HG03196 (cell line): ENCODE measurements around the gene LRP1B.

Experiments
- ATAC-seq: cut with Tn5 transposase; IDR thresholded peaks from one replicate; pipeline ENCODE4 v1.9.1; 2021; ENCODE audit not compliant: unreplicated experiment

LRP1B gene

DNA sequence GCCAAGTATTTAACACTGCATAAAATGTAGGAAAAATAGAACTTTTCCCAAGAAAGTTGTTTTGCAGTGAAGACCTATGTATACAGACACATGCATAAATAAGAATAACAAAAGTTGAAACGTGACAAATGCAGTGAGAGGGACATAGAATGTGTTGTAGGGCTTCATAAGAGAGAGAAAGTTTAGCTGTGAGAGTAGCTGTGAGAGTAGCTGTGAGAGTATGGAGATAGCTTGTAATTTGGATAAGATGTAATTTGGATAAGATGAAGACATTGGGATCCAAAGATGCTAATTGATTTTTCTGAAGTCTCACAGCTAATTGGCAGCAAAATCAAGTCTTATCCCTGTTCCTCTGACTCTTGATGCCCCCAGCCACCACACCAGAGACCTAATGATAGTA, 170.9 kb downstream of the LRP1B start:
- ATAC-seq: no peak

DNA sequence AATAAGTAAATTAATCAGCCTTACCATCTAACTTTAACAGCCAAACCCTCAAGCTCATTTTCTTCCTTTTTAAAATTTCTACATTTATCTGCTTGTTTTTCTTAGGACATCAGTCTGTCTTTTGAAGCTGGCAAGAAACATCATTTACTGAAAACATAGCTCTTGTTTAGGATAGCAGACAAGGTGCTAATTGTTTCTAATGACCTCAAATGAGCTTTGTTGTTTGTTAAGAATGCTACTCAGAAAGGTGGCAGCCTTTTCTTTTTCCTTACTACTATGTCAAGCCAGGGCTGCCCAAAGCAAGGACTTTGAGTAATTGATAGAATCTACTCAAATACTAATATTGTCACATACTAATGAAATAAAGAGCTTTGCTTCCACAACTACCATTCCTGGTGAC, 171.8 kb downstream of the LRP1B start:
- ATAC-seq: no peak

DNA sequence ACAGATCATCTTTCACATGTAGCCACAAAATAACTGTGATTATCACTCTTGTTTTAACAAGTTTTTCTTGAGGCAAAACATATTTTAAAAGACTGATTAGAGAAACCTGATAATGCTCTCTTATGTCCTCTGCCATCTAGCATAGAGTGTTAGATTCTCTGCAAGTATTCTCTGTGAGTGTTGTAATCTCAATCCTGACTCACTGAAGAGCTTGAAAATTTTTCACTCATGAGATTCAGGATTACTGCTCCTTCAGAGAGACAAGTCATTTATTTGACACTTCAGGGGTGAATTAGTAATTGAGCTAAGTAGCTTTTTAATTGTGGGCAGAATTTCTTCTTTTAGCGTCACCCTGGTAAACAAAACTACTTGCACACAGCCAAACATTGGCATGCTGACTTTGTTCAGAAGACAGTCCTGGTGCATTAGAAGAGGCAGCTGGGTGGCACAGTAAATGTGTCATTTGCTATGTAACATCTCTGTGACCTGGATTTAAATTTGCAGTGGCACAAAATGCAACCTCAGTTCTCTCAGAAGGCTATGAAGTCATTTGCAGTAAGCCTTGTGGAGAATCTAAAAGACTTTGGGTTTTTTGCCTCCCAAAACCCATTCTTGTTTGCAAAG, 172.9 kb downstream of the LRP1B start:
- no peak for ATAC-seq

DNA sequence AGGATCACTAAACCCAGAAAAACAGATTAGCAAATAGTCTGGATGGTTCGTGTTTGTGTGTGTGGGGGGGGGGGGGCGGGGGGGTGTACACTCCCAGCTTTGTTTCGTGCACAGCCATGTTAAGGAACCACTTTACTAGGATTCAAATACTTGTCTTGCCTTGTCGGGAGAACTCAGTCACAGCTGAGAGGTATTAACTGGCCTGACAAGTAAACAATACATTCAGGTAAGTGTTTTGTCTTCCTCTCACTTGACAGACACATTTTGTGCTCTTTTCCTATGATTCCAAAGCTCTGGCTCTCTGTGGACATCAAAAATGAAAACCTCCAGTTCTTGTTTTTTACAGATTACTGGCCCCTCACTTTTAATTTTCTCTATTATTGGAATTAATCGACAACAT, 173.5 kb downstream of the LRP1B start:
- no peak for ATAC-seq

DNA sequence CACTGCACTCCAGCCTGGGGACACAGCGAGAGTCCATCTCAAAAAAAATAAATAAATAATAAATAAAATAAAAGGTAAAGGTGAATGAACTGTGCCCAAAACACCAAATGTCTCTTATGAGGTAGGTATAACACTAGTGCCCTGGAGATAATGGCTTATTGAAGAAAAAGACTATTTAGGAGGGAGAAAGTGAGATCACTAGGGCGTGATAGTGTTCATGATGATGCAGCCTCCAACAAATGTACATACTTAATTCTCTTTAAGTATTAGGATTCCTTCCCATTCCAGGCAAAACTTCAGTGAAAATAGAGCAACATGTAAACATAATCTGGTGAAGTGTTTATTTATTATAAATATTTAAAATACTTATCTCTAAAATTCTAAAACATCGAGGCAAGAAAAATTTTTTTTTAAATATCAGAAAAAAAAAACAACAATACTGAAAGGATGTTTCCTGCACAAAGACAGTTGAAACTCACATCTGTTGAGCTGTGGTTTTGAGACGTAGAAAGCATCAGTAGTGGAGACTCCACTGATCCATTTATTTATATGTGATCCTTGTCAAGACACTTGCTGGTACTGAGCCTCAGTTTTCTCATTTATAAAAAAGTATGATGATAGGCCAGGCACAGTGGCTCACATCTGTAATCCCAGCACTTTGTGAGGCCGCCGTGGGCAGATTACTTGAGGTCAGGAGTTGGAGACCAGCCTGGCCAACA, 183.3 kb downstream of the LRP1B start:
- ATAC-seq: no peak

DNA sequence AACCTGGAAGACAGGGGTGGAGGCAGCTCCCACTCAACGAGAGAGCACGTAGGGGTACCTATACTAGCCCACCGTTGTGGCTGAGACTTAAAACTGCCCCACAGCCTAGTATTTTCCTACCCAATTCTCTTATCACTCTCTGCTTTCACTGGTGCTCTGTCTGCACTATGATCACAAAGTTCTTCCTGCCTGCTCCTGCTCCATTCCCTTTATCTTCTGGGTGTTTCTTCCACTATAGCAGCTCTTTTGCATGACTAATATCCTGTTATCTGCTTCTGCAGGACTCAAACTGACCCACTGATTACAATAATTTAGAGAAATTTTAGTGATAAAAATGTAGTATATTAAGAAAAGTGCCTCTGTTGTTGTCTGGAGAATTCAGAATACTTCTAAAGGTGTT, 184.8 kb downstream of the LRP1B start:
- no peak for ATAC-seq

DNA sequence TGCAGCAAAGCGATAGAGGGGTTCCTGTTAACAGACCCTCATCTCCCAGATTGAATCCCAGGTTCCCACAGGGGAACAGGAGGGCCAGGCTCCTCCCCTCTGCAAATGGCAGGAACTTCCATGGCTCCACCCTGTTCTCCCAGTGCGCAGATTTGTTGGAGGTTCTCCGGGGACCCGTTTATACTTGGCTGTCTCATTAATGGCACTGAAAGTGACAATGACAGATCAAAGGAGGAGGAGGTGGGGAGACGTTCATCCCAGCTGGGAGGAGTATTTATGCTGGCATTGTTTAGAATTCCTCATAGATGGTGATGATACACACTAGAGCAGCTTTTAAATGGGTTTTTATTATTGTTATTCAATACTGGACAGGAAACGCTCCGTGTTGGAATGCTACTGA, 186.9 kb downstream of the LRP1B start:
- no peak for ATAC-seq

DNA sequence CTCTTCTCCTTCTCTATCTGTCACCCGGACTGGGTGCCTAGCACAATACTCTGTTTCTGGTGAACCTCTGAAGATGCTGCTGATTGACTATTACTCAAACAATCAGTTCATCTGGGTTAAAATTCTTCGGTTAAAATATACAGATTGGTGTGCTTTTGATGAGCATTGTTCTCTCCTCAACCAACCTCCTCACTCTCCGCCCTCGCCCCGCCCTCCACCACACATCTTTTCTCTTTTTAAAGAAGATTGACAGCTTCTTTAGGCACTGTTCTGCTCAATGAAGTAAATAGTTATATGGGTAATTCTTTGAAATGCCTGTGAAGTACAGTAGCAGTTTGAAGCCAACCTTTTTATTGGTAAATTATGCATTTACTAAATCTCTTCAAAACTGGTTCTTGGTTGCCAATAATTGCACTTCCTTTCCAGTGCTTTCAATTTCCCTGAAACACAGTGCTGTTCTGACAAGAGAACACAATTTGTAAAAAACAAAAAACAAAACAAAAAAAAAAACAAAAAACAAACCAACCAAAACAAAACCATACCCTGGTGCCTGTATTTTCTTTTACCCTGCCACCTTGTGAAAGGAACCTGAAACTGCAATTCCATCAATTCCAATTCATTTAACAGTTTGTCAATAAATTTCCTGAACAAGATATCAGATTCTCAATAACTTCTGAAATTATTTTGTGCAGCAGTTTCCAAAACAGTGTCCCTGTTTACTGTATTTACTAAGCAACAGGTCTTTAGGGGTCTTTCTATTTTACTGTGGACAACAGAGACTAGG, 188.6 kb downstream of the LRP1B start:
- ATAC-seq: no peak

DNA sequence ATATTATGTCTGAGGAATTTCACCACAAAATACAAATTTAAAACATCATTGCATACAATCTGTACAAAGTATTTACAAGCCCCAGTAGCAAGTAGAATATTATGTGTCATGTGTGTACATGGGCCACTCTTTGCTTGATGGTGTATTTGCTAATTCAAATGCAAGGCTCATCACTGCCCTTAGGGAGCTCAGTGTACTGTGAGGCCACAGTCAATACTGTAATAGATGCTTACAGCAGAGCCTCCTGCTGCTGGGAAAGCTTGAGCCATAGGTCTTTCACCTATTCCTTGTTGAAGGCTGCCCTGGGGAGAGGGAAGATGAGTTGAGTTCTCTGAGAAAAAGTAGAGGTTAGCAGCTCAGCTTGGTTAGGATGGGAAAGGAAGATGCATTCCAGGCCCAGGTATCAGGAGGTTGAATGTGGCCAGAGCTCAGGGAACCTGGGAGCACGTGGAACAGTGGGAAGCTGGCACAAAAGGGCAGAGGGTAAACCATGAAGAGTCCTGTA, 189.6 kb downstream of the LRP1B start:
- ATAC-seq: no peak

DNA sequence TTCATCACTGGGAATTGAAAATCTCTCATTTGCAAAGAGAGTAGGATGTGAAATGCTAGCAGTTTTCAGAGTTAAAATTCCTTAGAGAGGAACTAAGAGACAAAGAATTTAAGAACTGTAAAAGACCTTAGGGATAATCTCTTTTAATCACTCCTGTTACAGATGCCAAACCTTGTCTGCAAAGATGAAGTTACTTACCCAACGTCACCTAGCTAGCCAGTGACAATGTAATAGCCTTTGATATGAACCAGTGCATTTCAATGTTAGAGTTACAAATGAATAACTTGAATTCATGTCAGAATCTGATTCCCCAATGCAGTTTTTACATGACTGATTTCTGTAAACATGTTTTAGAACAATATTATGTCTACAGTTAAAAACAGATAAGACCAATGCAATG, 190.1 kb downstream of the LRP1B start:
- ATAC-seq: no peak

DNA sequence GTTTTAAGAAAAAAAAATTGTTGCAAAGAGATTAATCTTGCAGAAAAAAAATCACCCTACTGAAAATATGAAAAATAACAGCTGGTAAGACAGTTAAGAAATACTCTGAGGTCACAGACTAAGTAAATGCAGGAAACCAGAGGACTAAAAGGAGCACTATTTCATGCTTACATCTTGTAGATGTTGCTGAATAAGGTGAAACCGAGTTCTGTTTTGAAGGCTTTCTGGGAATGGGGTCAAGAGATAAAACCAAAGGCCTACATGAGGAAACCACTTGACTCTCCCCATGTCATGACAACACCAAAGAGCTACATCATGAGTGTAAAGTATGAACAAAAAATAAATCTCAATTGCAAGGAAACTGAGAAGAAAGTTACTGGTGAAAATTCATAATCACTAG, 197.6 kb downstream of the LRP1B start:
- ATAC-seq: no peak

DNA sequence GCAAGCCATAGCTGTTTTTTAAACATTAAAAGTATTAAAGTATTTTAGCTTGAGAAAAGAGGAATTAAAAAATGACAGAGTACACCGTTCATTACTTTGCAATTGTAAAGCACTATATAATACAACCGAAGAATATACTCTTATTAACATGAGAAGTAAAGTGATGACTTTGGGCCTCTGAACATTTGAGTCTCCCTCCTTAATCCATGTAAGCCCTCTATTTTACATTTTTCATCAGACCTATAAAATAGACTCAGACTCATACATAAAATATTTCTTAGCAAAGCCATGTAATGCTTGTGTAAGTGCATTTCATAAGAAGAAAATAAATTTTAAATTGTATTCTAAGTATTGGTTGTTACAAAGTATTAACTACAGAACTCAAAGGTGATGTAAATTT, 198.6 kb downstream of the LRP1B start:
- no peak for ATAC-seq

DNA sequence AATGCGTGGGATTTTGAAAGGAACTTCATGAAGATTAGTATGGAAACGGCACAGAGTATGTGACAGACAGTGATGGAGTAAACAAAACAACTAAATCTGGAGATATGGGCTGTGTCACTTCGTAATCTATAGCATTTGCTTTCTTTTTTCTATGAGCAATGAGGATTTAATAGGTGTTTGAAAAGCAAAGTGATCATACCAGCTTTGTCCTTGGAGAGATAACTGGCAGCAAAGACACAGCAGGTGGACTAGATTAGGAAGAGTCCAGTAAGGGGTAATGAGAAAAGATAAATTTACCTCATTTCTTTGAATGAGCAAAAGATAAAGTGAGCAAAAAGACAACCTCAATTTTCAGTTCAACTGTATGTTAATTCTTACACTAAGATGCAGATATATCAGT, 199.0 kb downstream of the LRP1B start:
- ATAC-seq: no peak

DNA sequence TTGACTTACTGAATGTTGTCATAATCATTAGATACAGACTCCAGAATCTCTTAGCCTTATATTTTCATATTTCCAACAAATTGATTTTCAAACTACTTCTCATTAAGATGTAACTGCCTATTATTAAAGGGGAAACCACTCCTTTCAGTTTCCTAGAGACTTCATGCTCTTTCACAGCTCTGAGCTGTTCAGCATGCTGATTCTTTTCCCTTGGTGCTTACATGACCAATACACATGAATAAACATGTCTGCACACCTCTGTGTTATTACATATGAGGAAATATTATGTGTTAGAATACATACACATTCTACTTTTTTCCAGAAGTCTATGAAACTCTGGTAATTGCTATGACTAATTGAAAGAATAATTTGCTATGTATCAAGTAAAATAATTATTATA, 200.0 kb downstream of the LRP1B start:
- ATAC-seq: no peak

DNA sequence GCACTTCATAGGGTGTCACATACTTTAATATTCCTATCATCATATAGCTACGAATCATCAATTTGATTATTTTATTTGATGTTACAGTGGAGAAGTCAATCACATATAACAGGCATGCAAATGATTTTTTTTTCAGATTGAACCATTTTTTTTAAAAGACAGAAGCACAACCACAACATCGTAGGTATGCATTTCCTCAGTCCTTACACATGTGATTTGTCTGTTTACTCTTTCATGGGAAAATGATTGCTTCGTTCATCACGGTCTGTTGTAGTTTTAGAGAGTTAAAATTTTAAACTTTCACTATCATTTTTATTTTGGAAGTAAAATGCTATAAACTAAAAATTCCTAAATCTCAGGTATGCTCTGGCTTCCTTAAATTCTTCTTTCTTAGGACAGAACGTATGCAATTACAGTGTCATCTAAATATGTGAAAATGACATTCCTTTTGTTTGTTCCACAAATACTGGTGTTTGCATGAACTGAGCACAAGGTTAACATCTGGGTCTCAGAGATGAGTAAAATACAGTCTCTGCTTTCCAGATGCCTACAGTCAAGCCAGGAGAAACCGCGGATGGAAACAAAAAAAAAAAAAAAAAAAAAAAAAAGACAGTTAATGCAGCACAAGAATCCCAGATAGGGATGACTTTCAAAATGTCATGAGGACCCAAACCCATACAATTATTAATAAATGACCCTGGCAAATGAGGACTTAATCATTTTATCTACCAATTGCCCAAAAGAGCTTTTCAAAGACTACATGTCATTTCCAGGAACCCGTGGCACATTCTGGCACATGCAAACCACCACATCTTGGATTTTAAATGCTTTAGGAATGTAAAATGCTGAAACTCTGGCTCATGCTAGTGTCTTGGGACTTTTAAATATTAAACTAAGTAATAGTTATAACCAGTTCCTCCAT, 201.2 kb downstream of the LRP1B start:
- ATAC-seq: no peak

DNA sequence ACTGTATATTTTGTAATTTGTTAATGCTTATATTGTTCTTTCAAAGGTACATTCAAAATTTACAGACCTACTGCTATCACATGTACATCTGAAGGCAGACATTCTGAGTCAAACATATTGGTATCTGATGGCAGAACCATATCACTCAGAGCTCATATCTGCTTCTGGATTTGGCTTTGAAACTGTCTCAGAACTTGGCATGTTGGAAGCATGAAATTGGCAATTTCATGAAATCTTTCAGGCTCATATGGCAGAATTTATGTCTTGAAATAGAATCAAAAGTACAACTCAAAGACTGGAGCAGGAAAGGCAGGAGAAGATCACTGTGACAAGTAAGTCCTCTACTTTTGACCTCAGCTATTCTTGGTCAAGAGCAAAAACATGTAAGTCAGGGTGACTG, 202.3 kb downstream of the LRP1B start:
- ATAC-seq: no peak

DNA sequence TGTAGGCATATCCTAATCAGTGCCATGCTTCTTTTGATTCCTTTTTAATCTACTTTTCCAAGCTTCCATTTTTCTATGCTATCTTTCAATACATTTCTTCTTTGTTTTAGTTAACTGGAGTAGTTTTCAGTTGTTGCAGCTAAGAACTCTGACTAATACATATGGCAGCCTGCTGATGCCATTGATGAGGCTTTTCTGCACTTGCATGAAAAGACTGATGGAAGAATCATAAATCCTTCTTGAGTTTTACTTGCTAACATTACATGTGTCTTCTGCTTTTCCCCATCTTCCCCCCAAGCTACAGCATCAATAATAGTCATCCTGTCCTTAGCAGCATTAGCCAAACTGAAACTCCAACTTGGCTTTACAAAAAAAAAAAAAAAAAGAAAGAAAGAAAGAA, 203.3 kb downstream of the LRP1B start:
- no peak for ATAC-seq

DNA sequence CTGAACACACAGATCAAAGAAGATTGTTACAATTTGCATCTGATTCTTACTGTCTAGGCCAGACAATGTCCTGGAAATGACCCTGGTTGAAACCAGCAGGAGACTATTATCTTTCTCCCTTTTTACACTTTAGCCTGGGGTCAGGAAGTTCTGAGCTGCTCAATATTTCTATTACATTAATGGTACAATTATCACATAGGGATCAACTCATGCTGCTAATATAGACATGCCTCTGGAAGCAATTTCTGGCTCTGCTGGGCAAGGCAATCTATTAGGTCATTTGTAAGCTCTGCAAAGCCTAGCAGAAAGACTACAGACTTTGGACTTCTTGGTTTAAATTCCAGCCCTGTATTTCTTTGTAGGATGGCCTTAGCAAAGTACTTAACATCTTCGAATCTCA, 205.3 kb downstream of the LRP1B start:
- ATAC-seq: no peak

DNA sequence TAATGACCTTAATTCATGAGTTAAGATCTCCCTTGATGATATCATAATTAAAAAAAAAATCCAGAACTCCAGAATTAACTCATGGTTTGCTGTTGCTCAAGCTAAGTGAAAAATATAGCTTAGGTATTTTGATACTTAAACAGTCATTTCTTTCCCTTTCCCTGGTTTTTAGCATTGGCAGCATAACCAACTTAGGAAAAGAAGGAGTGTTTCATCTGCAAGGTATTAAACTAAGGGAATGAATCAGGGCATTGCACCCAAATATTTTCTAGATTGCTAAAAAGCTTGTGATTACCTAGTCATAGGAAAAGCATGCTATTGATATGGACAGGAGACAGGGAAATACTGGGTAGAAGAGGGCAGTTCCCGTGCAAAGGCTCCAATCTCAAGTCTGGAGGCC, 207.2 kb downstream of the LRP1B start:
- ATAC-seq: no peak

DNA sequence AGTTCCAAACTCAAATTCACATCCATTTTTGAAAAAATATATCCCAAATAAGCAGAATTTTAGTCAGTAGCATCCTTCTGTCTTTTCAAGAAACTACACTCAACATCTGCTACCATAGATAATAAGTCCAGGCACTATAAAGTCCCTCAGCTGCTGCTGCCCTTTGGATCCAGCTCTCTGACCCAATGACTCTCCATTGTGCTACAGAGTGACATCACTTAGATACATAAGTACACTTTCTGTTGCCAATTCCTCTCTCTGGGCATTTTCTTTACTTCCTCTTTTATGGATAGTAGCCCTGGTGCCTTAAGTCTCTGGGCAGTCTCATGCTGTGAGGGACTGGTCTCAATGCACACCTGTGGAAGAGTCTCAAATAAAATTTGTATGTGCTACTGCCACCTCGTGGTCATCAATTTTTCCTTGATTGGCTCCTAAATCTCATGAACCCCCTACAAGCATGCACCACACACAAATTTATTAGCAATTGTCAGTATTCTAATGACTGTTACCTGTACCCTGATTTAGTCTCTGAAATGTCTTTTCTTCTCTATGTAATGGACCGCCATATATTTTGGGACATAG, 219.2 kb downstream of the LRP1B start:
- no peak for ATAC-seq

DNA sequence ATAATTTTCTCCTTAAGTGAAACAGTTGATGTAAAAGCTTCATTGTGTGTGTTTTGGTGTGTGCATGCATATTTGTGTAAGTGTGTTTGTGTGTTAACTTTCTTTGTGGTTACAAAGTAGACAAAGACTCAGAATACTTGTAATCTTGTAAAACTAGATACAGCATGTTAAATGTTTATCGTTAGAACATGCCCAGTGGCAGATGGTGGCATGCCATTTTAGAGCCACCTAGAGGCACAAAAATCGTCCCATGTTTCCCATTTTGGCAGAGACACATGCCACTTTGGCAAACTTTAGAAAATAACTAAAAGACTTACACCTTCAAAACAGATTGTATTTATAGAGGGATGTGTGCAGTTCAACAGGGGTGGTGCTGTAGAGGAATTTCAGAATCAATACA, 224.1 kb downstream of the LRP1B start:
- no peak for ATAC-seq
